Endodermal cell (in vitro differentiated cells): ENCODE results near the gene PLPPR2. TPM values are rescaled to one million over a fixed set of nuclear protein-coding genes. Genes with fewer than 3 reads are reported as not detected.

ENCODE experiments used
- DNase-seq: peaks from one replicate; pipeline ENCODE4 v3.0.0-alpha.2; 2017
- H3K27ac ChIP-seq: 2 replicates; pipeline ENCODE4 v1.5.1; 2013; ENCODE audit warnings: mild to moderate bottlenecking, low read depth, low read length, moderate library complexity
- H3K27me3 ChIP-seq: 2 replicates; pipeline ENCODE4 v1.6.1; 2013; ENCODE audit warnings: mild to moderate bottlenecking, low read length, moderate library complexity; ENCODE audit not compliant: insufficient read depth, control insufficient read depth, poor library complexity, severe bottlenecking
- H3K36me3 ChIP-seq: 2 replicates; pipeline ENCODE4 v1.7.0; 2013; ENCODE audit warnings: mild to moderate bottlenecking, low read length, moderate library complexity; ENCODE audit not compliant: control insufficient read depth, insufficient read depth
- H3K4me1 ChIP-seq: one replicate; pipeline ENCODE4 v1.7.0; 2013; ENCODE audit warnings: low read length; ENCODE audit not compliant: control insufficient read depth, insufficient read depth
- H3K4me3 ChIP-seq: 2 replicates; pipeline ENCODE4 v1.5.1; 2013; ENCODE audit warnings: mild to moderate bottlenecking, low read length, moderate library complexity
- H3K9ac ChIP-seq: 2 replicates; pipeline ENCODE4 v1.6.1; 2013; ENCODE audit warnings: mild to moderate bottlenecking, low read length, moderate library complexity; ENCODE audit not compliant: poor library complexity, severe bottlenecking; ENCODE audit errors: extremely low read depth
- H3K9me3 ChIP-seq: 2 replicates; pipeline ENCODE4 v1.6.1; 2013; ENCODE audit warnings: mild to moderate bottlenecking, low read length, moderate library complexity; ENCODE audit not compliant: control insufficient read depth
- H3K27ac Mint-ChIP-seq: 2 replicates; pipeline ENCODE4 v1.8.0; 2020; ENCODE audit warnings: mixed read lengths
- H3K27me3 Mint-ChIP-seq: 2 replicates; pipeline ENCODE4 v1.8.0; 2021; ENCODE audit warnings: mild to moderate bottlenecking, mixed read lengths; ENCODE audit not compliant: insufficient read depth
- H3K36me3 Mint-ChIP-seq: 2 replicates; pipeline ENCODE4 v1.8.0; 2020; ENCODE audit warnings: low read depth, mixed read lengths
- H3K4me1 Mint-ChIP-seq: 2 replicates; pipeline ENCODE4 v1.8.0; 2020; ENCODE audit warnings: mixed read lengths
- H3K4me3 Mint-ChIP-seq: 2 replicates; pipeline ENCODE4 v1.8.0; 2020; ENCODE audit warnings: mild to moderate bottlenecking, moderate library complexity, mixed read lengths
- H3K9me3 Mint-ChIP-seq: 2 replicates; pipeline ENCODE4 v1.8.0; 2020; ENCODE audit warnings: mild to moderate bottlenecking, mixed read lengths
- WGBS, 2 experiments: methylation state at CpG; one replicate each; pipeline versions ENCODE4 v1.1.5 to v1.1.7; 2013; ENCODE audit warnings: missing lambda C conversion rate in 2 of 2, mixed read lengths in 1 of 2; ENCODE audit not compliant: insufficient coverage in 1 of 2, insufficient read length in 1 of 2; 5-methylcytosine and 5-hydroxymethylcytosine counted together
- total RNA-seq, 2 donors: library from RNA; stranded (reverse); fragmentation: NEBNext Ultra II Directional in 1 of 2; extraction: Animal tissue kit (Norgen Biotek cat#: 25700) in 1 of 2; gene quantifications; 2 replicates in 1 of 2; 3 replicates in 1 of 2; pipeline ENCODE4 v1.2.1, GENCODE V29; 2021
- TF ChIP-seq, protein P1 (sequence below): fragments of 200-600 bp; sonication (generic); conservative IDR thresholded peaks from 2 replicates; pipeline ENCODE4 v1.5.0; 2021; ENCODE audit warnings: antibody characterized with exemption, mild to moderate bottlenecking

Gene PLPPR2
- total RNA-seq, 2 donors from 2014 or later = 3.1 to 6.8 TPM

DNA sequence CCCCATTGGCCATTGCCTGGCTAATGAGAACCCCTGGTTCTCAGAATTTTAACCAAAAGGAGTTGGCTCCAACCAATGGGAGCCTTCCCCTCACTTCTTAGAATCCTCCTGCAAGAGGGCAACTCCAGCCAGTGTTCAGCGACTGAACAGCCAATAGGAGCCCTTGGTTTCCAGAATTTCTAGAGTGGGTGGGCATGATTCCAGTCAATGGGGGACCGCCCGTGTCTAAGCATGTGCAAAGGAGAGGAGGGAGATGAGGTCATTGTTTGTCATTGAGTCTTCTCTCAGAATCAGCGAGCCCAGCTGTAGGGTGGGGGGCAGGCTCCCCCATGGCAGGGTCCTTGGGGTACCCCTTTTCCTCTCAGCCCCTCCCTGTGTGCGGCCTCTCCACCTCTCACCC lies 9.7 kb downstream of the PLPPR2 start:
- no peak overlapping the region for H3K27ac Mint-ChIP-seq
- H3K4me1 ChIP-seq = no peaks in the 10 kb centered on the region
- H3K27me3 ChIP-seq = peaks cover 6% of the 10 kb centered on the region
- no peaks in the 10 kb centered on the region for H3K9me3 Mint-ChIP-seq
- TF ChIP-seq, protein P1, sequence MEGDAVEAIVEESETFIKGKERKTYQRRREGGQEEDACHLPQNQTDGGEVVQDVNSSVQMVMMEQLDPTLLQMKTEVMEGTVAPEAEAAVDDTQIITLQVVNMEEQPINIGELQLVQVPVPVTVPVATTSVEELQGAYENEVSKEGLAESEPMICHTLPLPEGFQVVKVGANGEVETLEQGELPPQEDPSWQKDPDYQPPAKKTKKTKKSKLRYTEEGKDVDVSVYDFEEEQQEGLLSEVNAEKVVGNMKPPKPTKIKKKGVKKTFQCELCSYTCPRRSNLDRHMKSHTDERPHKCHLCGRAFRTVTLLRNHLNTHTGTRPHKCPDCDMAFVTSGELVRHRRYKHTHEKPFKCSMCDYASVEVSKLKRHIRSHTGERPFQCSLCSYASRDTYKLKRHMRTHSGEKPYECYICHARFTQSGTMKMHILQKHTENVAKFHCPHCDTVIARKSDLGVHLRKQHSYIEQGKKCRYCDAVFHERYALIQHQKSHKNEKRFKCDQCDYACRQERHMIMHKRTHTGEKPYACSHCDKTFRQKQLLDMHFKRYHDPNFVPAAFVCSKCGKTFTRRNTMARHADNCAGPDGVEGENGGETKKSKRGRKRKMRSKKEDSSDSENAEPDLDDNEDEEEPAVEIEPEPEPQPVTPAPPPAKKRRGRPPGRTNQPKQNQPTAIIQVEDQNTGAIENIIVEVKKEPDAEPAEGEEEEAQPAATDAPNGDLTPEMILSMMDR = no peak
- no peak overlapping the region for H3K9ac ChIP-seq
- no peak for DNase-seq
- H3K9me3 ChIP-seq = no peaks in the 10 kb centered on the region
- no peaks in the 10 kb centered on the region for H3K4me1 Mint-ChIP-seq
- no peak overlapping the region for H3K27ac ChIP-seq
- peaks cover 17% of the 10 kb centered on the region for H3K27me3 Mint-ChIP-seq
- H3K36me3 ChIP-seq = no peaks in the 10 kb centered on the region
- H3K36me3 Mint-ChIP-seq = peaks cover 8% of the 10 kb centered on the region
- H3K4me3 ChIP-seq = no peak overlapping the region
- H3K4me3 Mint-ChIP-seq = no peak overlapping the region
- 91 to 100% methylated on average over 3 to 5 of the region's 5 CpGs for WGBS, 2 experiments

DNA sequence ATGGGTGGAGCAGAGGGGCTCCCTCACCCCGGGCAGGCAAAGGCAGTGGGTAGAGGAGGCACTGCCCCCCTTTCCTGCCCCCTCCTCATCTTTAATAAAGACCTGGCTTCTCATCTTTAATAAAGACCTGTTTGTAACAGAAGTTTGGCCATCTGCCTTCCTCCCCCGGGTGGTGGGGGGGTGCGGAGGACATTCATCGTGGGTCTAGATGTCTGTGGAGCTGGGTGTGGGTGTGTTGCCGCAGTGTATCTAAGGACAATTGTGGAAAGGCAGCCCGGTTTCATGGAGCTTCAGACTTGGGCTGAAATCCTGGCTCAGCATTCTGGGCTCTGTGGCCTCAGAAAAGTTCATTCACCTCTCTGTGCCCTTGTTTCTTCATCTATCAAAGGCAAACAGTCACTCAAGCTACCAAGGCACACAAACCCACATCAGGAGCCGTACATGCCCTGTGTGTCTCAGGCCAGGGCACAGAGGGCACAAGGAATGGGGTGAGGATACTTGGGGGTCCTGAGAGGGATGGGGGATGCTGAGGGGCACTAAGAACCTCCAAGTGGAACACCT lies 10.4 kb downstream of the PLPPR2 start:
- DNase-seq = no peak
- Mint-ChIP-seq H3K4me3 (no peak overlapping the region), H3K9me3 (no peaks in the 10 kb centered on the region), H3K4me1 (no peaks in the 10 kb centered on the region), H3K27ac (no peak overlapping the region), H3K27me3 (peaks cover 10% of the 10 kb centered on the region), H3K36me3 (peaks cover 8% of the 10 kb centered on the region)
- Histone ChIP-seq H3K36me3 (no peaks in the 10 kb centered on the region), H3K9ac (no peak overlapping the region), H3K9me3 (no peaks in the 10 kb centered on the region), H3K27me3 (peaks cover 6% of the 10 kb centered on the region), H3K27ac (no peak overlapping the region), H3K4me3 (no peak overlapping the region), H3K4me1 (no peaks in the 10 kb centered on the region)
- WGBS, 2 experiments = 94 to 96% methylated on average over 3 to 7 of the region's 7 CpGs
- TF ChIP-seq, protein P1 = no peak

DNA sequence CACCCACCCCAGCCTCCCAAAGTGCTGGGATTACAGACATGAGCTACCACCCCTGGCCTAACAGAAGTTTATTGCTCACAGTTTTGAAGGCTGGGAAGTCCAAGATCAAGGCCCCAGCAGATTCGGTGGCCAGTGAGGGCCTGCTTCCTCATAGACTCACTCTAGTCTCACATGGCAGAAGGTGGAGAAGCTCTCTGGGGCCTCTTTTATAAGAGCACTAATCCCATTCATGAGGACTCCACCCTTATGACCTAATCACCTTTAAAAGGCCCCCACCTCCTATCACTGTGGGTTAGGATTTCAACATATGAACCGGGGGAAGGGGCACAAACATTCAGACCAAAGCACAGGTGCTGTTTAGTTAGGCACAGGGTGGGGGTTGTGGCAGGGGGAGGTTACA lies 12.3 kb downstream of the PLPPR2 start:
- no peaks in the 10 kb centered on the region for H3K4me1 Mint-ChIP-seq

More for the DNA sequence above, 12.3 kb downstream of the PLPPR2 start:
- TF ChIP-seq, protein P1 = no peak
- no peaks in the 10 kb centered on the region for H3K9me3 ChIP-seq
- no peak overlapping the region for H3K27ac Mint-ChIP-seq
- no peak overlapping the region for H3K9ac ChIP-seq
- no peaks in the 10 kb centered on the region for H3K4me1 ChIP-seq
- no peak overlapping the region for H3K4me3 Mint-ChIP-seq
- no peaks in the 10 kb centered on the region for H3K9me3 Mint-ChIP-seq
- H3K36me3 Mint-ChIP-seq = peaks cover 14% of the 10 kb centered on the region
- H3K36me3 ChIP-seq = no peaks in the 10 kb centered on the region
- H3K4me3 ChIP-seq = no peak overlapping the region
- no peaks in the 10 kb centered on the region for H3K27me3 Mint-ChIP-seq
- no peak for DNase-seq
- WGBS, 2 experiments = 86 to 90% methylated on average over 1 to 2 of the region's 2 CpGs
- H3K27ac ChIP-seq = no peak overlapping the region
- H3K27me3 ChIP-seq = no peaks in the 10 kb centered on the region
